Astrocyte of the spinal cord (primary cell): ENCODE data around the gene CCDC174.

Experiments
- DNase-seq: peaks from one replicate; pipeline ENCODE4 v3.0.0; 2011; ENCODE audit warnings: low read depth, low spot score
- H3K4me3 ChIP-seq: 2 replicates; pipeline ENCODE4 v1.5.1; 2011; ENCODE audit warnings: low read depth, mild to moderate bottlenecking, low read length, moderate library complexity
- in situ Hi-C: cut with HindIII; loops from 2 replicates; pipeline ENCODE4 v1.10.0; 2017; ENCODE audit warnings: low sequenced_read_pairs
- TF ChIP-seq, protein P1 (sequence below): IDR thresholded peaks from 2 replicates; pipeline ENCODE4 v1.5.1; 2012; ENCODE audit warnings: low read depth, mild to moderate bottlenecking, low read length, inconsistent platforms

CCDC174 gene

DNA sequence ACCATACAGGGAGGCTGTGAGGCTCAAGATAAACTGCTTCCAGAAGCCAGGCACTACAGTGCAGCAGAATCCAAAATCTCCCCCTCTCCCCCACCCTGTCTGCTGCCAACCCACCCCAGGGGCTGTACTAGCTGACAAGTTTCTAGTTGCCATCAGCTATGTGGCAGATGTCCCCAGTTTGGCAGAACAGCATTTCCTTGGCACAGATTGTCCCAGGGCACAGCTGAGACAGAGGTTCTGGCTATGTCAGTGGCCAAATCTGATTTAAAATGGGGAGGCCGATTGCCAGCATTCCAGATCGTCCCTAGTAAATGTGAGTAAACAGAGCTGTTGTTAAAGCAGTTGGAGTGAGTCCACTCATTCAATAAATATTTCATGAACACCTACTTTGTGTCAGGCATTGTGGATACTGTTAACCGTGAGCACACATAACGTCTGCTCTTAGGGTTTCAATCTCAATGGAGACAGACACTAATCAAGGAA, 28.0 kb upstream of the CCDC174 start:
- in situ Hi-C loops: no loop called here
- DNase-seq: no peak
- H3K4me3 ChIP-seq: no peak overlapping the region
- TF ChIP-seq, protein P1, sequence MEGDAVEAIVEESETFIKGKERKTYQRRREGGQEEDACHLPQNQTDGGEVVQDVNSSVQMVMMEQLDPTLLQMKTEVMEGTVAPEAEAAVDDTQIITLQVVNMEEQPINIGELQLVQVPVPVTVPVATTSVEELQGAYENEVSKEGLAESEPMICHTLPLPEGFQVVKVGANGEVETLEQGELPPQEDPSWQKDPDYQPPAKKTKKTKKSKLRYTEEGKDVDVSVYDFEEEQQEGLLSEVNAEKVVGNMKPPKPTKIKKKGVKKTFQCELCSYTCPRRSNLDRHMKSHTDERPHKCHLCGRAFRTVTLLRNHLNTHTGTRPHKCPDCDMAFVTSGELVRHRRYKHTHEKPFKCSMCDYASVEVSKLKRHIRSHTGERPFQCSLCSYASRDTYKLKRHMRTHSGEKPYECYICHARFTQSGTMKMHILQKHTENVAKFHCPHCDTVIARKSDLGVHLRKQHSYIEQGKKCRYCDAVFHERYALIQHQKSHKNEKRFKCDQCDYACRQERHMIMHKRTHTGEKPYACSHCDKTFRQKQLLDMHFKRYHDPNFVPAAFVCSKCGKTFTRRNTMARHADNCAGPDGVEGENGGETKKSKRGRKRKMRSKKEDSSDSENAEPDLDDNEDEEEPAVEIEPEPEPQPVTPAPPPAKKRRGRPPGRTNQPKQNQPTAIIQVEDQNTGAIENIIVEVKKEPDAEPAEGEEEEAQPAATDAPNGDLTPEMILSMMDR: no peak

DNA sequence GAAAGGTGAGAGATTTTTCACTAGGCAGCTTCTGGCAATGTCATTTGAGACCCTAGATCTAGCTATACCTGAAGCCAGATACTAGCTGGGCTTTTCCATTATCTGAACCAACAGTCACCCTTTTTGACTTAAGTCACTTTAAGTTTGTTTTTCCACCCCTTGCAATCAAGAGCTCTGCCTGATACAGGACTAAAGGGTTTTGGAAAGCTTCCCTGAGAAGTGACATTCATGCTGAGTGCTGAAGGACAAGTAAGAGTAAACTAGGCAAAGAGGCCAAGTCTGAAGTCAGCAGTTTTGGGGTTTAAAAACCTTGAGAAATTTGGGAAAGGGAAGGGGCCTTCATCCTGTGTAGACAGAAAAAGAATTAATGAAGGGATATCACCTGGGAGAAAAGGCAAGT, 27.1 kb upstream of the CCDC174 start:
- no peak for DNase-seq
- in situ Hi-C loops: no loop called here
- no peak overlapping the region for H3K4me3 ChIP-seq
- TF ChIP-seq, protein P1: no peak

DNA sequence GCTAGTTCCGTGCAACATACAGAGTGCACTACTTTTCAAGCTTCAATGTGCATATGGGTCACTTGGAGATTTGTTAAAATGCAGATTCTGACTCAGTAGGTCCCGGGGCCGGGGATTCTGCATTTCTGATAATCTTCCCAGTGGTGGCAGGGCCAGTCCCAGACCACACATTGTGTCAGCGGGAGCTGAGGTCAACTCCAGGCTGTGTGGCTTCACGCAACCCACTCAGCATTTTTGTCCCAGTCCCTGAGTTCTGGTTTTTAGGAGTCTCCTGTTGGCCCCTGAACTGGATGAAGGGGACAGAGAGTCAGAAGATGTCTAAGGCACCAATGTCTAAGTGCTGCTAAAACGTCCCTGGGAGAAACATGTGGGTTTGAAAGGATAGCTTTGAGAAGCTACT, 26.1 kb upstream of the CCDC174 start:
- in situ Hi-C loops: no loop called here
- TF ChIP-seq, protein P1: no peak

DNA sequence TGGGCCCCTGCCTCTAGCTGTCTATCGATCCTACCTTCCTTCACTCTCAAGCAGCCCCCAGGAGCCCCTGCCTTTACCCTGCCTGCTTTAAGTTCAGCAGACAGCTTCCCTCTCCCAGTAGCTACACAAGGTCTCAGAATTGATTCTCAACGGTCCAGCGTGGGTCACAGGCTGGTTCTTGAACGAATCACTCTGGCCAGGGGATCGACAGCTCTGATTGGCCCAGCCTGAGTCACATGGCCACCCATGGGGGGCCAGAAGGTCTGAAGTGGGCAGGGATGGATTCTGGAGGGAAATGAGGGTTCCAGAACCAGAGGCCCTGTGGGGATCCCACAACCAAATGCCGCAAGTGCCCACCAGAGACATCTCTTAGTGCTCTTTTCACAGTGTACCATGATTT, 23.7 kb upstream of the CCDC174 start:
- no peak overlapping the region for H3K4me3 ChIP-seq
- in situ Hi-C loops: no loop called here
- TF ChIP-seq, protein P1: no peak
- DNase-seq: no peak

More for the DNA sequence above, 26.1 kb upstream of the CCDC174 start:
- H3K4me3 ChIP-seq: no peak overlapping the region
- DNase-seq: no peak

DNA sequence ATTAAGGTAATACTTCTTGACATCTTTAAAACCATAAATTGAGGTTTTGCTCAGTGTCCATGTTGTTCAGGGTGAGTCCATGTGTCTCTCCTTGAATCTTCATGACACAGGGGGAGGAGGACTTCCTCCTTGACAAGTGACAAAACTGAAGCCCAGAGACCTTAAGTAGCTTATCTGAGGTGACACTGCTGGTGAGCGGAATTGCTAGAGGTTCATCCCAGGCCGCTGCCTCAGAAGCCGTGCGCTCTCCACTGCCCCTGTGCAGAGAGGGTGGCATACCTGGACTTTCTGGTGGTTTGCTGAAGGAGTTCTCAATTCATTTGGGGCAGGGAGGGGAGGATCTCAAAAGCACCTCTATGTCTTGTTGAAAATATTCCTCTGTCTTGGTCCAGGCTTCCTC, 23.2 kb upstream of the CCDC174 start:
- in situ Hi-C loops: no loop called here
- no peak overlapping the region for H3K4me3 ChIP-seq
- DNase-seq: no peak
- TF ChIP-seq, protein P1: no peak

DNA sequence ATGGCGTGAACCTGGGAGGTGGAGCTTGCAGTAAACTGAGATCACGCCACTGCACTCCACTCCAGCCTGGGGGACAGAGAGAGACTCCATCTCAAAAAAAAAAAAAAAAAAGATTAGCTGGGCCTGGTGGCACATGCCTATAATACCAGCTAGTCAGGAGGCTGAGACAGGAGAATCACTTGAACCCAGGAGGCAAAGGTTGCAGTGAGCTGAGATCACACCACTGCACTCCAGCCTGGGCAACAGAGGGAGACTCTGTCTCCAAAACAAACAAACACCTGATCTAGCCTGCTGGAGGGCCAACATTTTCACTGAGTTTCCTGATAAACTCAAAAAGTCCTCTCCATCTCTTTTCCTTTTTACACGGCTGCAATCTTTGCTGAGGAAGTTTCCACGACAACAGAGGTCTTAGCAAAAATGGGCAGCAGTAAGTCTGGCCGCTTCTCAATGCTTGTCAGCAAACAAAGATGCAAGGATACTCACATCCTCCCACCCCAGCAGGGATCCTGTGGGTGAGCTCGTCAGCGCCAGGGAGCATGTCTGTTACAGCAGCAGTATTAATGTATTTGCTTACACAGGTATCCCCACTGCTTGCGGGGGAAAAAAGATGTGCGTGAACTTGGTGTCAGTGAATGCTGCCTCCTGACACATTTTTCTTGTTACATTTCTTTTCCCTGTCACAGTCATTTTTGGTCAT, 21.0 kb upstream of the CCDC174 start:
- in situ Hi-C loops: no loop called here
- DNase-seq: no peak
- TF ChIP-seq, protein P1: no peak
- H3K4me3 ChIP-seq: no peak overlapping the region
